Activated T-cell treated with anti-CD3 and anti-CD28 coated beads for 48 hours (primary cell): ENCODE results near the gene DNAJC18.
"Not testable (repeated sequence)": the region's sequence is repeated elsewhere in the genome, so short reads cannot be mapped to it uniquely, and the experiment has no call there.

Source experiments
- DNase-seq: peaks from one replicate; pipeline ENCODE4 v3.0.0-alpha.2; 2020; ENCODE audit warnings: low read depth

Gene DNAJC18

GRCh38 chr5:139426203-139426885 lies 13.0 kb downstream of the DNAJC18 start:
- no peak for DNase-seq

GRCh38 chr5:139425497-139425896 lies 13.8 kb downstream of the DNAJC18 start:
- no peak for DNase-seq

- DNase-seq, result no peak
Measured at GRCh38 chr5:139422307-139422893, 16.9 kb downstream of the DNAJC18 start.

DNA sequence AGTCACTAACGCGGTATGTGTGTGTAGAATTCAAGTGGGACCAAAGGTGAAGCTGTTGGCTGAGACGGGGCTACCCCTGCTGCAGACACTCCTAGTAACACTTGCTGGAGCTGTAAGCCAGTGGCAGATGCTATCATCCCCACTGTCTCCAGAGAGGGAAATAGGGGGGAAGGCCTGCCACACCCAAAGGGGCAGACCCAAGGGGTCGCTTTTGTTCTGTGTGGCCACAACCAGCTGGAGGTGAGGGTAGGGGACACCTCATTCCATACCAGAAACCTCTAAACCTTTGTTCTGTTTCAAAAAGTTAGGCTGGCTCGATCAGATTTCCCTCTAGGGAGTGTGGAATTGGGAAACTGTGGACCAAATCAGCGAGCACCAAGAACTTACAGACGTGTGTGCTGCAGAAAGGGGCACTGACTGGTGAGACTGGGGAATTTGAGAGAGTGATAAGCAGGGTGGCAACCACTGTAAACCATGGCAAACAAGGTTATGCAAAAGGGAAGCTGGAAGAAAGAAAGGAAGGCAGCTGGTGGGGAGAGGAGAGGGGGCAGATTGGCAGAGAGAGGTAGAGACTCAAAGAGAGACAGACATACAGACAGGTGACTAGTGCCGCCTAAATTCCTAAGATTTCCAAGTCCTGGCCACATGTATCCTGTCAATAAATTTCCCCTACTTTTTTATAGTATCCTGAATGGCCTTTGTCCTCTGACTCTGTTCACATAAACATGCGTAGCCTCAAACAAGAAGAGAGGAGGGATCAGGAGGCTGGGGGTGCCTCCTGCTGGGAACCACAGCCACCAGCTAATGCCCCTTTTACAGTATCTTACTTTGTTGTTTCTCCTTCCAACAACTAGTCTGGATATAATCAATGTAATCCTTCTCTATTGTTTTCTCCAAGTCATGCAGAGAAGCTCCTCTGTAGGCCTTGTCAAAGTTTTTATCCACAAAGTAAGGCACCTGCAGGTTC lies 19.8 kb downstream of the DNAJC18 start:
- no peak for DNase-seq

GRCh38 chr5:139418793-139419192 lies 20.5 kb downstream of the DNAJC18 start:
- DNase-seq, result no peak

DNA sequence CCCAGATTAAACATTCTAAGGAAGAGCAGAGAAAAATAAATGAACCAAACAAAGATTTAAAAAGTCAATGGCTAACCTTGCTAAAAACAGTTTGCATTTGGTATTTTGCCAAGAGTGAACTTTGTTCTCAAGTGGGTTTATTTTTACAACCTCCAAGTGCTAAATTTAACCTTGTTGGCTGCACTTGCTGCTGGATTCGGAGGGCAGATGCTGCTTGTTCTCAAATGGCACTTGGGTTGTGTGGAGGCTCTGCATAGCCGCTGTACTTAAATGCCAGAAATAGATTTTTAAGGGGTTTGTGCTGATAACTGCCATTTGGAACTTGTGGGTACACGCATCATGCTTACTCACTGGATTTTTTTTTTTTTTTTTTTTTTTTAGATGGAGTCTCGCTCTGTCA lies 22.1 kb downstream of the DNAJC18 start:
- DNase-seq, result no peak

DNA sequence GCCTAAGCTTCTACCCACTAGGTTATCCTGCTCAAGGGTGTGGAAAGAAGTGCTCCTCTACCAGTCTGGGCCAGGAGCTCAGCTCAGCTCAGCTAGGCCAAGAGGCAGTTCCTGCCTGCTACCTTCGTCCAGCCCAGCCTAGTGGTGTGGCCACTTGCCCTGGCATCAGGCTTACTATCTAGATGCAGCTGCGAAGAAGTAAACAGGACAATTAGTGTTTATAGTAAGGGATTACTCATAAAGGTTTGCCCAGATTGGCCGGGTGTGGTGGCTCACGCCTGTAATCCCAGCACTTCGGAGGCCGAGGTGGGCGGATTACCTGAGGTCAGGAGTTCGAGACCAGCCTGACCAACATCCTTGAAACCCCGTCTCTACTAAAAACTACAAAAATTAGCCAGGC lies 22.7 kb downstream of the DNAJC18 start:
- no peak for DNase-seq

DNA sequence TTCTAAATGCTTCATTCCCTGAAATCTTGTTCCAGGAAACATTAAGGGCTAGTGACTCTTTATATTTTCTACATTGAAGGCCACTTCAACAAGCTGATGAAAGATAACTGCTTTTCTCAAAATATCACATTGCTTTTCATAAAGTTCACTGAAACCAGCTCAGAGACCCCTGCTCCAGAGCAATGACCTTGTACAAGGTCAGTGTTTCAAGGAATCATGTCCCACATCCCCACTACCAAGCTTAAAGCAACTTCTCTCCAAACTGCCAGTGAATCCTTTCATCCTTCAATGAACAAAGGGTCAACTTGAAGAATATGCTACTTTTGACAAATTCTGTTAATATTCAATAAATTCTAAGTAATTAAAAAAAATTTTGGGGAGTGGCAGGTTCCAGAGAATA lies 23.5 kb downstream of the DNAJC18 start:
- DNase-seq, result no peak

DNA sequence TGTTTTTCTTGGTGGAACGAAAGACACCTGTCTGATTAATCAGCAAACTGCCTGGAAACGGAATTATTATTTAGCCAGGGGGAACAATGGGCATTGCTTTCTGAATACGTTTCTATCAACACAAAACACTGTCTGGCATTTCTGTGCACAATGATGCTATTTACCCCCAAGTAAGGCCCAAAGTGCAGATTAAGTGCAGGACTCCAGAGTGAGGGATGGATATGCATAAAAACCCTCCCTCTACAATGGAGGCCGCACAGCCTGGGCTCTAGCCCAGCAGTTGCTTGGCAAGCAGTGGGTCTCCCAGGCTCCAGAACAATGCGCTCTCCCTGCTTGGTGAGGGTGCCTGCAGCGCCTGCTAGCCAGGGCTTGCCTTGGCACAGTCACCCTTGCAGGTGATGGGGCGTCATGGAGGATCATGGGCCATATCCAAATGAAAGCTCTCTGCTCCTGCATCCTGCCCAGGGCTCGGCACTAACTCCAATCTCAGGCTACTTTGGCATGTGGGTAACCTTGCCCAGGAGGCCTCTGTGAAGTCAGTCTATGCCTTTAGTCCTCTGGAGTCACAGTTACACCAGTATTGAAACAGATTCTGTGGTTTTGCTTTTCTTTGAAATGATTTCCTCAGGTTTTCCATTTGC lies 24.0 kb downstream of the DNAJC18 start:
- DNase-seq, result no peak

- DNase-seq, result no peak
Measured at GRCh38 chr5:139414581-139415130, 24.7 kb downstream of the DNAJC18 start.

- DNase-seq, result no peak
Measured at GRCh38 chr5:139413963-139414362, 25.4 kb downstream of the DNAJC18 start.

GRCh38 chr5:139413153-139413552 lies 26.2 kb downstream of the DNAJC18 start:
- DNase-seq, result no peak

DNA sequence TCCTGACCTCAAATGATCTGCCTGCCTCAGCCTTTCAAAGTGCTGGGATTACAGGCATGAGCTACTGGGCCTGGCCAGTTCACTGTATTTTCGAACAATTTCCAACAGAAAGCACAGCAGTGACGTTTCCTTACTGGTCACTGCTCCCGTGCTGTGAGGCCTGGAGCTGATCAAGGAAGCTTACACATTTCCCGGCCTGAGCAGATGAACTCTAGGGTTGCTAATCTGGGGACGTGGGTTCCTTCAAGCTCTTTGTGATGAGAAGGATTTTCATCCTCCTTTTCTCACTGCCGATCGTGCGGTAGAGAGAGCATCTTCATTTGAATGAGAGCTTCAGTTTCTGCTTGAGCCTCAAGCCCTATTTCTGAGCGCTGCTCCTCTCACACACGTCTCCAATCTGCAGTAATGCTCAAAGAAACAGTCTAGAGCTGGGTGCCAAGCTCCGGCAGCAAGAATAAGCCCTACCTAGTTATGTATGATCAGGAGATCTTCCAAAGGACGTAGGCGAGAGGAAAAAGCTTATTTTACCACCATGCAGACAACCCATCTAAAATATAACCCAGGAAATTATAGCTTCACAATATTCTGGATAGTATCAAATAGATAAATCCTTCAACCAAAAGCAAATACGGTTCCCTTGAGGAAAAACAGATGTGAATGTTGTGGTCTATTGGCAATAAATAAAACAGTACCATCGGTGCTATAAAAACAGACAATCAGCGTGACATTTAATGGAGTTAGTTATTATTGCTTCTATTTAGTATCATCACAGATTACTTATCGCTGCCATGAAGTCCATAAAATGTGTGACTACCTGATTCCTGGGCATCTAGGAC lies 28.1 kb downstream of the DNAJC18 start:
- DNase-seq, result no peak

DNA sequence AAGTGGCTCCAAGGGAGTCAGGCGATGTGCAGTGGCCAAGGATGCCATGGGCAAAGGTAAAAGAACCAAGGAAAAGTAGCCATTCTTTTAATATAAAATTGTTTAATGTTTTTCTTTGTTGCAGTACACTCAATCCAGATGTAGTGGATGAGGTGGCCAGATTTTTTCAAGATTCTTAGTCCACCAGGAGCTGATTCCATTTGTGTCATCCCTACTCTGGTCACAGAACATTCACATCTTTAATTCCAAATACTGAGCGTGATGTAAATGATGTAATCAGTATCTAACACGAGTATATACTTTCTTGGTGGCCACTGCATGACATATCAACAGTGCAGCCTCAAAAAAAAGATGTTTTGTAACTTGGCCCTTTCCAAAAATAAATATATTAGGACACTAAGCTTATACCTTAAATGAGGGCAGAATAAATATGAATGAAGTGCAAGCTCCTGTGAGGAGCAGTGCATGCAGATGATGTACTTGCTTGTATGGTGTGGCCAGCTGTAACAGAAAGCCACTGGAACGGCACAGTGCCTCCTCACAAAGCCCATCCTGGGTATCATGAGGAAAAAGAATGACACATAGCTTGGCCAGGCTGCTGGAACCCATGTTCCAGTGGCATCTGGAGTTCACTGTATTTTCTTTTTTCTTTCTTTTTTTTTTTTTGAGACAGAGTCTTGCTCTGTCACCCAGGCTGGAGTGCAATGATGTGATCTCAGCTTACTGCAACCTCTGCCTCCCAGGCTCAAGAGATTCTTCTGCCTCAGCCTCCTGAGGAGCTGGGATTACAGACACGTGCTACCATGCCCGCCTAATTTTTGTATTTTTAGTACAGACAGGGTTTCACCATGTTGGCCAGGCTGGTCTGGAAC lies 29.0 kb downstream of the DNAJC18 start:
- no peak for DNase-seq

DNA sequence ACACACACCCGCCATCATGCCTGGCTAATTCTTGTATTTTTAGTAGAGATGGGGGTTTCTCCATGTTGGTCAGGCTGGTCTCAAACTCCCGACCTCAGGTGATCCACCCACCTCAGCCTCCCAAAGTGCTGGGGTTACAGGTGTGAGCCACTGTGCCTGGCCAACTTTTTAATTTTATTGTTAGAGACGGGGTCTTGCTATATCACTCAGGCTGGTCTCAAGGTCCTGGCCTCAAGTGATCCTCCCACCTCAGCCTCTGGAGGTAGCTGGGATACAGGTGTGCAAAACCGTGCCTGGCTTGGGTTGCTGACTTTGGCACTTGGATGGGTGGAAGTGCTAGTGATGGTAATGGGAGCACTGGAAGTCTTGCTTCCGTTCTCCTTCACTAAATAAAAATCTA lies 30.2 kb downstream of the DNAJC18 start:
- not testable (repeated sequence) for DNase-seq

- DNase-seq, result no peak
Measured at GRCh38 chr5:139408191-139408590, 31.1 kb downstream of the DNAJC18 start.

GRCh38 chr5:139407517-139407916 lies 31.8 kb downstream of the DNAJC18 start:
- DNase-seq, result no peak

GRCh38 chr5:139406963-139407362 lies 32.4 kb downstream of the DNAJC18 start:
- DNase-seq, result no peak

- no peak for DNase-seq
Measured at GRCh38 chr5:139404484-139404840, 34.9 kb downstream of the DNAJC18 start.

- peak; percentile 97 for DNase-seq
Measured at GRCh38 chr5:139403787-139404483, 35.4 kb downstream of the DNAJC18 start, which contains the start of gene SPATA24. SPATA24 (minus strand) TSS chr5:139404089; CDS start chr5:139404060, 29 bp downstream.
